Mucosa of stomach (tissue), 1 donor: ENCODE measurements around the gene SHISA7.

Source experiments
- H3K27me3 ChIP-seq: one replicate; pipeline ENCODE4 v1.7.0; 2013; ENCODE audit warnings: mild to moderate bottlenecking, low read length; ENCODE audit not compliant: control insufficient read depth, insufficient read depth
- H3K36me3 ChIP-seq: one replicate; pipeline ENCODE4 v1.7.0; 2013; ENCODE audit warnings: low read length; ENCODE audit not compliant: control insufficient read depth, insufficient read depth
- H3K4me1 ChIP-seq: one replicate; pipeline ENCODE4 v1.7.0; 2013; ENCODE audit warnings: mild to moderate bottlenecking, low read length; ENCODE audit not compliant: control insufficient read depth, insufficient read depth
- H3K4me3 ChIP-seq: one replicate; pipeline ENCODE4 v1.7.0; 2013; ENCODE audit warnings: low read length
- H3K9ac ChIP-seq: one replicate; pipeline ENCODE4 v1.7.0; 2013; ENCODE audit warnings: mild to moderate bottlenecking, low read length, moderate library complexity
- H3K9me3 ChIP-seq: one replicate; pipeline ENCODE4 v1.7.0; 2013; ENCODE audit warnings: mild to moderate bottlenecking, low read length, moderate library complexity; ENCODE audit not compliant: control insufficient read depth
- donor health status: Pancreatic carcinoma.

The SHISA7 gene

DNA sequence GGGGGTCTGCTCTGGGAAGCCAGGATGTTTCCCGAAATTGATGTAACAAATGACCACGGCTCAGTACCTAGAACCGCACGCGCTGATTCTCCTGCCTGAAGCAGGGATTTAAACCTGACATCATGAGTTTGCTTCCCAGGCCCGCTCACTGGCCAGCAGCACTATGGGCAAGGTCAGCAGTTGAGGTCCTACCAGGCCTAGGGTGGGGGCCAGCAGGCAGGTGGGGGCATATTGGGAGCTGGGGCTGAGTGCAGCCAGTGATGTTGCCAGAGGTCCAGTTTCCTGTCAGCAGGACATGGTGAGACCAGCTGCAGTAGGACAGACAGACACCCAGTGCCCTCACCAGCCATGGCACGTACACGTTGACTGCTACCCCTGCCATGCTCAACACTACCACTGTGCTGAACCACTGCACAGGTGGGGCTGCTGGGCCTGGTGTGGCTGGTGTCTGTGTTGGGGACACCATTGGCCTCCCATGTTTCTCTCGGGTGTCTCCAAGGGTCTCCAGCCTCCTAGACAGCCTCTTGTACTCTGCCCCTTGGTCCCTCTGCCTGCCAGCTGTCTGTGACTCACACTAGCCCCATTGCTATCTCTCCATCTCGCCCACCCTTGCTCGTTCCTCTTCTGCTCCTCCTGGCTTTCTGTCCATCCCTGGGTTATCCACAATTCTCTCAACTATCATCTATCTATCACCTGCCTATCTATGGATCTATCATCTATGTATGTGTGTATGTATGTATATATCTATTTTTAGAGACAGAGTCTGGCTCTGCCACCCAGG is 22.6 kb upstream of the SHISA7 start:
- Histone ChIP-seq H3K36me3 (no peaks in the 10 kb centered on the region), H3K9me3 (no peaks in the 10 kb centered on the region), H3K27me3 (peaks cover 4% of the 10 kb centered on the region), H3K4me3 (no peak overlapping the region), H3K4me1 (peaks cover 22% of the 10 kb centered on the region), H3K9ac (no peak overlapping the region)

DNA sequence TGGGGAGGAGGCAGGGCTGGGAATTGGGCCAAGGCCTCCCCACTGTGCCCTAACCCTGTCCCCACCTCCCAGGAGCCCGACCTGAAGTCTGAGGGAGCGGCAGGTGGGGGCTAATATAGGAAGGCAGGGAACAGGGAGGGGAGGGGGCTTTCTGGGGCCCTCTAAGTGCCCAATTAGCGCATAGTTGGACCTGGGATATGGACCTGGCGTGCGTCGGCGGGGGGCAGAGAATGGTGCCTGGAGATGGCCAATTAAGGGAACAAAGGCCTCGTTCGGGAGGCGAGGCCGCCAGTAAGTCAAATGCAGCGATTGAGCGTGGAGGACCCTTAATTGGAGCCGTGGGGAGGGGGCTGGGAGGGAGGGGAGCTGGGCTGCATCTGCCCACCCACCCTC is 21.6 kb upstream of the SHISA7 start, which contains the start of gene C19orf85:
Gene C19orf85 (minus strand): TSS at position 90 of the 393 bp plus-strand sequence. CDS start 197 bp downstream, outside the sequence.
- H3K9me3 ChIP-seq = no peaks in the 10 kb centered on the region
- H3K9ac ChIP-seq = no peak within 1 kb of the TSS
- peaks cover 4% of the 10 kb centered on the region for H3K27me3 ChIP-seq
- H3K4me1 ChIP-seq = peaks cover 32% of the 10 kb centered on the region
- no peak within 1 kb of the TSS for H3K4me3 ChIP-seq
- no peaks in the 10 kb centered on the region for H3K36me3 ChIP-seq

DNA sequence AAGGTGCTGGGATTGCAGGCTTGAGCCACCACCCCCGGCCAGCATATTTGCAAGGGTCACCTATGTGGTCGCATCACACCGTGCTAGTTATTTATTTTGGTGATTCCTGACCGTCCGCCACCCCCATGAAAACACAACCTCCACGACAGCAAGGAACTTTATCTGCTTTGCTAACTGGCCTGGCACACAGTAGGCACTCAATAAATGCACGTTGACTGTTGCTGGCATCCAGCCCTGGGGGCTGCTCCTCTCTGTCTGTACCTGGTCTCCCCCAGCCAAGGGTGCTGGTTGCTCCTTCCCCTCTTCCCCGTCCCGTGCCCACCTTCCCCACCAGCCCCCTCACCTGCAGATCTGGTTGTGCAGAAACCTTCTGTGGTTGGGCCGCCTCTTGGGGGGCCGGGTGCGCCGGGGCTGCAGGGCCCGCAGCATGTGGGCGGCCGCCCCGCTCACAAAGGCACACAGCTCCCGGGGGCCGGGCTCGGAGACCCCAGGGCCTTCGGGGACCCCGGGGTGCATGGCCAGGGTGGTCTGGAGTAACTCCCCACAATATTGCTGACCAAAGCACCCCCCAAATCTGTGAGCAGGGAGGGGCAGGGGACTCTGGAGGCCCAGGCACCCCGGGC is 21.1 kb upstream of the SHISA7 start:
- Histone ChIP-seq H3K36me3 (no peaks in the 10 kb centered on the region), H3K4me3 (no peak overlapping the region), H3K27me3 (peaks cover 4% of the 10 kb centered on the region), H3K9me3 (no peaks in the 10 kb centered on the region), H3K4me1 (peaks cover 34% of the 10 kb centered on the region), H3K9ac (no peak overlapping the region)

DNA sequence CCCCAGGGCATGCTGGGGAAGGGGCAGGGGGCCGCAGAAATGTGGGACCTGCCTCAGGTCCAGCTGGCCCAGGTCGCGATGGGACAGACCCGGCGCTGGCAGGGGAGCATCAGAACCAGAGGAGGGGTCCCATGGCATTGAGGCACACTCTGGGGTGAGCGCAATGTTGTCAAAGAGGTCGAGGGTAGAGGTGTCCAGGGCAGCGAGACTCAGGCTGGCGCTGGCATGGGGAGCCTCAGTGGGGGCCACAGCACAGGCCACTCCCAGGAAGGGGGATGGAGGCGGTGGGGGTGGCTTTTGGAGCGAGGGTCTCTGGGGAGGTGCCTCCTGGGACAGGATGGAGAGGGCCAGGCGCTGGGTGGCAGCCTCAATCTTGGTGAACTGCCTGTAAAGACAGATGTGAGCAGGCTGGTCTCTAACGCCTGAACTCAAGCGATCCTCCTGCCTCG is 20.5 kb upstream of the SHISA7 start:
- Histone ChIP-seq H3K9ac (no peak overlapping the region), H3K36me3 (no peaks in the 10 kb centered on the region), H3K27me3 (peaks cover 4% of the 10 kb centered on the region), H3K9me3 (no peaks in the 10 kb centered on the region), H3K4me3 (no peak overlapping the region), H3K4me1 (peaks cover 34% of the 10 kb centered on the region)

DNA sequence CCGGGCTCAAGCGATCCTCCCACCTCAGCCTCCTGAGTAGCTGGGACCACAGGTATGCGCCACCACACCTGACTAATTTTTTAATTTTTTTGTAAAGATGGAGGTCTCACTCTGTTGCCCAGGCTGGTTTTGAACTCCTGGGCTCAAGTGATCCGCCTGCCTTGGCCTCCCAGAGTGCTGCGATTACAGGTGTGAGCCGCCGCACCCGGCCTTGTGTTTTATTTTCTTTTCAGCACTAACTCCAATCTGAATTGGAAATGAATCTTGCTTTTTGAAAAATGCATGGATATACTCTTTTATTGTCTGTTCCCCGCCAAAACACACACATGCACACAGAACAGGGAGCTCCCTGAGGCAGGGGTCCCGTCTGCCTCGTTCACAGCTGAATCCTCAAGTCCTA is 19.6 kb upstream of the SHISA7 start:
- Histone ChIP-seq H3K9me3 (no peaks in the 10 kb centered on the region), H3K9ac (no peak overlapping the region), H3K27me3 (peaks cover 4% of the 10 kb centered on the region), H3K4me1 (peaks cover 30% of the 10 kb centered on the region), H3K4me3 (no peak overlapping the region), H3K36me3 (no peaks in the 10 kb centered on the region)

DNA sequence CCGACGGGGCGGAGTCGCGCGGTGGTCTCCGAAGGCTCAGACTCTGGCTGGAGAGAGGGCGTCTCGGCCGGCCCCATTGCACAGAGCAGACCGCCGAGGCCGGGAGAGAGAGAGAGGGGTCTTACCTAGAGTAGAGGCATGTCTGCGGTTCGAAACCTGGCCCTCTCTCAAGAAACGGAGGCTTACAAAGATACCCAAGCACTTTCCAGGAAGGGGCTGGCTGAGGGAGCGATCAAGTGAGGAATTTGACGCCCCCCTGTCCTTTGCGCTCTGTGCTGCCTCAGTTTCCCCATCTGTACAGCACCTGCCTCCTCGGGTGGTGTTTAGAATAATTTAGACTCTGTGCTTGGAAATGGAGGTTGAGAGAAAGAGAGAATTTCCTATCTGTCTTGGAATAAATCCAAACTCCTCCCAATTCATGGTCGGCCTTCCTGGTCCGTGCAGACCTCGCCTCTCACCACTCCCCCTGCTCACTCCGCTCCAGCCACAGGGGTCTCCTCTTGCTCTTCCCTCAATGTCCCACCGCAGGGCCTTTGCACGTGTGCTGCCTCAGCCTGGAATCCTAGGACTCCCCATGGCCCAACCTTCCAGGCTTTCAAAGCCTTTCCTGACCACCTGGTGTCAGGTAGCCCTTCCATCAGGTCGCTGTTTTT is 19.0 kb upstream of the SHISA7 start:
- peaks cover 4% of the 10 kb centered on the region for H3K27me3 ChIP-seq
- H3K9me3 ChIP-seq = no peaks in the 10 kb centered on the region
- H3K4me3 ChIP-seq = peak overlapping the region; percentile 64
- peaks cover 27% of the 10 kb centered on the region for H3K4me1 ChIP-seq
- no peaks in the 10 kb centered on the region for H3K36me3 ChIP-seq
- peak overlapping the region; percentile 80 for H3K9ac ChIP-seq

DNA sequence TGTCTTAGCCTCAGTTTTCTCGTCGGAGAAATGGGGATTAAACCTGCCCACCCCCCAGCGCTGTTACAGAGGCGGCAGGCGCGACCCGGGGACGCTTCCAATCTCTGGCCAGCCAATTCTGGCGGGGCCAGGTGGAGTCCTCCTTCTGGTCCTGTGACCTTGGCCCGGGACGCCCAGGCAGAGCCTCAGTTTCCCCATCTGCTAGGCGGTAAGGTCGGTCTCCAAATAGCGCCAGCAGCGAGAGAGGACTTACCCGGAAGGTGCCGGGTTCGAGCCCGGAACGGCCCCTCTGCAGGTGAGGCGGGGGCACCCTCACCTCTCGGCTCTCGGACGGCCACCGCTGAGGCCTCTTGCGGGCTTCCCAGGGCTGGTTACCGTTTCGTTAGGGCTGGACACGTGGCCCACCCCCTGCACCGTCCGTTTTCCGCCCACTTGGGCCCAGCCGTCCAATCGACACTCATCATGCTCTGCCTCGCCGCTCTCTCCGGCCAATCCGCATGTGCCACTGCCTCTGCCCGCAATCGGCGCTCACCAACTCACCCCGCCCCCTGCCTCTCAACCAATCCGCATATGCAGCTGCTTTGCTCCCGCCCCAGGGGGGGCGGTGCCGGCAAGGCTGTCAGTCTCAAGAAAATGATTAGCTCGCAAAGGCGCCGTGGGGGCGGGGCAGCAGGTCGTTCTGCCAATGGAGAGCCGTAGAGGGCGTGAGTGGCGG is 18.3 kb upstream of the SHISA7 start, which contains the start of gene ISOC2:
Gene ISOC2 (minus strand): TSS at position 384 of the 715 bp plus-strand sequence. CDS start 5,156 bp downstream, outside the sequence.
- peaks cover 4% of the 10 kb centered on the region for H3K27me3 ChIP-seq
- H3K36me3 ChIP-seq = no peaks in the 10 kb centered on the region
- H3K9ac ChIP-seq = peak within 1 kb of the TSS; percentile 80
- no peaks in the 10 kb centered on the region for H3K9me3 ChIP-seq
- H3K4me1 ChIP-seq = peaks cover 27% of the 10 kb centered on the region
- peak within 1 kb of the TSS; percentile 67 for H3K4me3 ChIP-seq

DNA sequence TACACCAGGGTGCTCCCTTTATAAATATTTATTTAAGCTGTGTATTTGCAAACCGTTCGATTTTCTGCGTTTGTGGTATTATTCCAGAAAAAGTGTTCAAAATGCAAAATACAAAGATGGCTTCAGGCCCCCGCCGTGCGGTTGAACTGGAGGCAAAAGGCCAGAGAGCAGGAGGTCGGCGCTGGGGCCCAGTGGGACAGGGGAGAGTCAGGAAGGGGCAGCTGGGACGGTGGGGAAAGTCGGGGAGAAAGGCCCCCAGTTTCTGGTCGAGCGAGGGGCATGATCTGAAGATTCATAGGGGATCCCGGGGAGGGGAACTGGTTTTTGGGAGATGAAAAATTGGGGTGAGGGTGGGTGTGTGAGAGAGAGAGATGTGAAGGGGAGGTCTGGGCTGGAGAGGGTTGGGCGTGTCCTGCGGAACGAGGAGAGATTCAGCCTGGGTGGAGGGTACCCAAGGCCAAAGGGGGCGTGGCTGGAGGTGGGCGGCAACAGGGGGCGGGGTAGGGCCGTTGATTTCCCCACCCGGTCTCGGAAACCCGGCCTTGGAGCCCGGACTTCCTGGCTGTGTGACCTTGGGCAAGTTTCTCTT is 17.7 kb upstream of the SHISA7 start:
- Histone ChIP-seq H3K4me1 (peaks cover 27% of the 10 kb centered on the region), H3K9ac (peak overlapping the region; percentile 74), H3K27me3 (peaks cover 4% of the 10 kb centered on the region), H3K9me3 (no peaks in the 10 kb centered on the region), H3K36me3 (no peaks in the 10 kb centered on the region), H3K4me3 (peak overlapping the region; percentile 67)

DNA sequence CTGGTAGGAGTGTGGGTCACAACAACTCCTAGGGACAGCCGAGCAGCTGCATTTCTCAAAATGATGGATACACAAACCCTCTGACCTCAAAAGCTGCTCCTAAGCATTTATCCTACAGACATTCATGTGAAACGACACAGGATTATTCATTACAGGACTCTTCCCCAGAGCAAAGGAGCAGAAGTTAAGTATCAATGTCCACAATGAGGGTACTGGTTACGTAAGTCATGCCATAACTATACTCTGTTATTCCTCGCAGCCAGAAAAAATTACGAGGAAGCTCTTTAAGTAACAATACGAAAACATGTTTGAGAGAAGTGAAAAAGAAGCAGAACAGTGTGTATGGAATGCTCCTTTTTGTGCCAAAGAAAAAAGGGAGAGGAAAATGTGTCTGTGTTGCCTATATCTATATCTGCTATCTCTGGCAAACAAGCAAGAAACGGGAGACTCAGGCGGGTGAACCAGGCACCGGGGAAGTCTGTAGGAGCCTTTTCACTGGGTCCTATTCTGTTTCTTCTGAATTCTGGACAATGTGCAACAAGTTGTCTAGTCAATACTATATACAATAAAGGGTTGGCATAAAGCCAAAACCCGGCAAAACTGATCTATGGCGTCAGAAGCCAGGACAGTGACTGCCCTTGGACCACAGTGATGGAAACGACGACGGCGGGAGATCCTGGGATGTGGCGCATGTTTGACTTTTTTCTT is 17.0 kb upstream of the SHISA7 start:
- Histone ChIP-seq H3K27me3 (peaks cover 4% of the 10 kb centered on the region), H3K9ac (peak overlapping the region; percentile 74), H3K4me3 (no peak overlapping the region), H3K9me3 (no peaks in the 10 kb centered on the region), H3K36me3 (no peaks in the 10 kb centered on the region), H3K4me1 (peaks cover 27% of the 10 kb centered on the region)

DNA sequence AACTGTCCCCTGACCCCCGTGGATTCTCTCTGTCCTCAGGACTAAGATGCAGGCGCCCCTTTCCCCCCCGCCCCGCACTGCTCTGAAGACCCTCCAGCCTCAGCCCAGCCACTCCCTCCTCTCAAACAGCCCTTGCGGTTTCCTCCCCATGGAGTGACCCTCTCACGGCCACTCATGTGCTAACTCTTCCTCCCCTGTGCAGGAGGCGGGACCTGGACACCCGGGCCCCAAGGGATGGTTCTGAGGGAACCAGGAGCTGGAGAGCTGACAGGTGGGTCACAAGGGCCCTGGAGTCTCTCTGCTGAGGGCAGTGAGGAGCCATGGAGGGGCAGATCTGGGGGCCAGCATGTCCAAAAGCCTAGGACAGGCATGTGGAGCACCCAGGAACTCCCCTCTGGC is 16.4 kb upstream of the SHISA7 start:
- Histone ChIP-seq H3K9ac (no peak overlapping the region), H3K9me3 (no peaks in the 10 kb centered on the region), H3K27me3 (peaks cover 4% of the 10 kb centered on the region), H3K36me3 (no peaks in the 10 kb centered on the region), H3K4me3 (no peak overlapping the region), H3K4me1 (peaks cover 27% of the 10 kb centered on the region)
